ENCODE data around the gene GPR89B. TPM values are rescaled to one million over a fixed set of nuclear protein-coding genes. Genes with fewer than 3 reads are reported as not detected.
"Not testable (repeated sequence)": the region's sequence is repeated elsewhere in the genome, so short reads cannot be mapped to it uniquely, and the experiment has no call there.

The GPR89B gene
- total and polyA plus RNA-seq, 3 experiments from 2014 or later = 16.3 to 17.8 (median 17.7) TPM

DNA sequence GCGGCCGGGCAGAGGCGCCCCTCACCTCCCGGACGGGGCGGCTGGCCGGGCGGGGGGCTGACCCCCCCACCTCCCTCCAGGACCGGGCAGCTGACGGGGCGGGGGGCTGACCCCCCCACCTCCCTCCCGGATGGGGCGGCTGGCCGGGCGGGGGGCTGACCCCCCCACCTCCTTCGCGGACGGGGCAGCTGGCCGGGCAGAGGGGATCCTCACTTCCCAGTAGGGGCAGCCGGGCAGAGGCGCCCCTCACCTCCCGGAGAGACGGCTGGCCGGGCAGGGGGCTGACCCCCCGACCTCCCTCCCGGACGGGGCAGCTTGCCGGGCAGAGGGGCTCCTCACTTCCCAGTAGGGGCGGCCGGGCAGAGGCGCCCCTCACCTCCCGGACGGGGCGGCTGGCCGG, 21.3 kb downstream of the GPR89B start:
- H3K36me3 ChIP-seq (ENCODE audit: insufficient read depth, low read length); H3K27me3 Mint-ChIP-seq; POLR2A ChIA-PET; H3K4me1 Mint-ChIP-seq; H3K9me3 ChIP-seq (ENCODE audit: low read length); H3K4me3 ChIP-seq (ENCODE audit: low read length); H3K27me3 ChIP-seq (ENCODE audit: insufficient read depth, low read length, poor library complexity, severe bottlenecking); H3K27ac Mint-ChIP-seq; H3K27ac ChIP-seq (ENCODE audit: low read depth, low read length); H3K4me3 Mint-ChIP-seq; H3K4me1 ChIP-seq (ENCODE audit: insufficient read depth, low read length); CTCF ChIA-PET; H3K9me3 Mint-ChIP-seq; H3K36me3 Mint-ChIP-seq: not testable (repeated sequence)
- DNase-seq = peak in 1 of 5 donors; percentile 48

DNA sequence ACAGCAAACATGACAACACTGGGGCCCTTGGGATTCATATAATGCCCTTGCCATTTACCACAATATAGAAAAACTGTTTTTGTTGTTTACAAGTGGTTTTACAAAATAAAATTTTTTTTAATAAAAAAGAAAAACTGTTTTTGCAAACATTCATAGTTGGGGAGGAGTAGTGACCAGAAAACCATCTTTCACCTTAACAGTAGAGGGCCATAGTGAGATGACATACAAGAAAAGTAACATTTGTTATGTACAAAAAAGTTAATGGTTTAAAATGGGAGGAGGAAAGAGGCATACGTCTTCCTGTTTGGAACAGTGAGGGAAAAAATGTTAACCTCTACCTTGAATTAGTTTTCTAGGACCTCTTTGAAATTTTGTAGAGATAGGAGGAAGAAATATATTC, 30.7 kb downstream of the GPR89B start:
- H3K27me3 ChIP-seq (ENCODE audit: insufficient read depth, low read length, poor library complexity, severe bottlenecking); DNase-seq; H3K36me3 ChIP-seq (ENCODE audit: insufficient read depth, low read length); H3K4me1 Mint-ChIP-seq; H3K4me3 ChIP-seq (ENCODE audit: low read length); POLR2A ChIA-PET; H3K9me3 Mint-ChIP-seq; H3K9me3 ChIP-seq (ENCODE audit: low read length); H3K27ac ChIP-seq (ENCODE audit: low read depth, low read length); H3K4me1 ChIP-seq (ENCODE audit: insufficient read depth, low read length); H3K27ac Mint-ChIP-seq; CTCF ChIA-PET; H3K27me3 Mint-ChIP-seq; H3K4me3 Mint-ChIP-seq; H3K36me3 Mint-ChIP-seq: not testable (repeated sequence)

DNA sequence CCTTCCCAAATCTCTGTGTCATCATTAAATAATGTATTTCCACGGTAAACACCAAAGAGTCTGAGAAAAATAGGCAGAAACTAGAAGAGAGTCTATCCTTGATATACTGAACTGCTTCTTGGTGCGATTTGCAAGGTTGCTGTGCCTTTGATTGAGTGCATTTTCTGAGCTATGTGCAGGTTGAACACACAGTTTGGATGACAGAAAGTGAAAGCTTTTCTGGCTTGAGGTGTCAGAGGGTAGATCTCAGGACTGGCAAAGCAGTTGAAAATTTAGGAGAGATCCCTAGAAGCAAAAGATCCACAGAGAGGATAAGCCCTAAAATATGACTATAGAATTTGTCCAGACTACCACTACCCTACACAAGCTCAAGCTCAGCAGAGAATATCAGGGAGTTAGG, 31.5 kb downstream of the GPR89B start:
- not testable (repeated sequence) for H3K4me1 Mint-ChIP-seq, H3K27me3 Mint-ChIP-seq

DNA sequence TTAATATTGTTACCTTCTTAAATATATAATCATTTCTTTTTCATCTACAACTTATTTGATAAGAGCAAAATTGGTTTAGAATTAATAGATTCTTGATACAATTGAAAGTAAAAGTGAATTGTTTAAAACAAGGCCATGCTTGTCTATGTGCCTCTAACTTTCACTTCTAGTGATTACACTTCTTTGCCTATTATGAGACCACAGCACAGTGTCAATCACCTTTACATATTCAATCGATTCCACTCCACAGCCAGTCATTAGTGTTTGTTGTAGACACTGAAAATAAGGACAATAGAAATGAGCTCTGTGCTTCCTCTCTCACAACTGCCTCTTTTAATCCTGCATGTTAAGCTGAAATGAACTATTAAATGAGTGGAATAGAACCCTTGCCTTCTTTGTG, 36.4 kb downstream of the GPR89B start:
- H3K27me3 ChIP-seq (ENCODE audit: insufficient read depth, low read length, poor library complexity, severe bottlenecking); H3K36me3 ChIP-seq (ENCODE audit: insufficient read depth, low read length); POLR2A ChIA-PET; H3K27me3 Mint-ChIP-seq; CTCF ChIA-PET; H3K27ac ChIP-seq (ENCODE audit: low read depth, low read length); H3K27ac Mint-ChIP-seq; H3K36me3 Mint-ChIP-seq; H3K9me3 ChIP-seq (ENCODE audit: low read length); H3K9me3 Mint-ChIP-seq; H3K4me3 ChIP-seq (ENCODE audit: low read length); H3K4me3 Mint-ChIP-seq; DNase-seq; H3K4me1 ChIP-seq (ENCODE audit: insufficient read depth, low read length); H3K4me1 Mint-ChIP-seq: not testable (repeated sequence)

More for the DNA sequence above, 31.5 kb downstream of the GPR89B start:
- H3K36me3 Mint-ChIP-seq; POLR2A ChIA-PET; H3K9me3 Mint-ChIP-seq; H3K9me3 ChIP-seq (ENCODE audit: low read length); H3K4me3 Mint-ChIP-seq; H3K27me3 ChIP-seq (ENCODE audit: insufficient read depth, low read length, poor library complexity, severe bottlenecking); CTCF ChIA-PET; H3K27ac ChIP-seq (ENCODE audit: low read depth, low read length); H3K27ac Mint-ChIP-seq; H3K4me3 ChIP-seq (ENCODE audit: low read length); H3K36me3 ChIP-seq (ENCODE audit: insufficient read depth, low read length); H3K4me1 ChIP-seq (ENCODE audit: insufficient read depth, low read length); DNase-seq: not testable (repeated sequence)

DNA sequence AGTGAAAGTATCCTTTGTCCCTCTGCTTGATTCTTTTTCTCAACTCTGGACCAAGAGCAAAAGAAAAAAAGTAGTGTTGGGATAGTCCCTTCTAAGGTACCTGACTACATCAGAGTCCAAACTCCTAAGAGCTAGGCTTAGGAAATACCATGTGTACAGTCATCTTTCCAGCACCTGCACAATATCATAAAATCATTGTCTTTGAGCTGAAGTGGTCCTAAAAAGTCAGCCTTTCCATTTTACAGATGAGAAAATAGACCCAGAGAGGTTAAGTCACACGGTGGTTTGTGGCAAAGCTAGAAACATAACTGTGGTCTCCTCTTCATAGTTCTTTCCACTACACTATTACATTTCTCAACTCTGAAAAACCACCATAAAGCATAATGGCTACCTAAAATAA, 38.4 kb downstream of the GPR89B start:
- H3K36me3 Mint-ChIP-seq = peaks cover 0 to 15% (median 2%) of the 10 kb centered on the region in 3 donors
- H3K27me3 ChIP-seq (ENCODE audit: insufficient read depth, low read length, poor library complexity, severe bottlenecking); H3K4me1 Mint-ChIP-seq; DNase-seq; H3K27me3 Mint-ChIP-seq; H3K4me1 ChIP-seq (ENCODE audit: insufficient read depth, low read length); CTCF ChIA-PET; H3K27ac Mint-ChIP-seq; H3K4me3 ChIP-seq (ENCODE audit: low read length); H3K9me3 ChIP-seq (ENCODE audit: low read length); H3K36me3 ChIP-seq (ENCODE audit: insufficient read depth, low read length); POLR2A ChIA-PET; H3K27ac ChIP-seq (ENCODE audit: low read depth, low read length); H3K4me3 Mint-ChIP-seq; H3K9me3 Mint-ChIP-seq: not testable (repeated sequence)

DNA sequence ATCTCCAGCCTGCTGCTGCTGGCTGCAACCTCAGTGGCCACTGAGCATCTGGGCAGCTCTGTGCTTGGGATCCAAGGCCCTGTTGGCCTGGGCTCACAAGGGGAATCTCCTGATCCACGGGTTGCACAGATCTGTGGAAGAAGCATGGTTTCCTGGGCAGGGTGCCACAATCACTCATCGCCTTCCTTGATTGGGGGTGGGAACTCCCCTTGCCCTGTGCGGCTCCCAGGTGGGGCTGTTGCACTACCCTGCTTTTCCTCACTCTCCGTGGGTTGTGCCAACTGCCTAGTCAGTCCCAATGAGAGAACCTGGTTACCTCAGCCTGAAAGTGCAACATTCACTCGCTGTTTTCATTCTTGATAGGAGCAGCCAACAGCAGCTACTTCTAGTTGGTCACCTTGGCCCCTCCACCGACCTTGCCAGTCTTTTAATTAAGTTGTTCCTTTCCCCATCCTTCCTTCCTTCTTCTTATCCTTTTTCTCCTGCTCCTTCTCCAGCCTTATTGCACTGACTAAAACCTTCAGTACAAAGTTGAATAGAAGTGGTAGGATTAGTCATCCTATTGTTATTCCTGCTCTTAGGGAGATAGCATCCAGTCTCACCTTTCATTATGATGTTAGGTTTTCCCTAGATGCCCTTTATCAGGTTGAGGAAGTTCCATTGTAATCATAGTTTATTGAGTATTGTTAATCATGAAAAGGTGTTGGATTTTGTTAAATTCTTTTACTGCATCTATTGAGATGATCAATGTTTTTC, 50.9 kb downstream of the GPR89B start:
- POLR2A ChIA-PET; DNase-seq; H3K9me3 ChIP-seq (ENCODE audit: low read length); H3K9me3 Mint-ChIP-seq; CTCF ChIA-PET; H3K36me3 ChIP-seq (ENCODE audit: insufficient read depth, low read length); H3K27ac Mint-ChIP-seq; H3K27me3 ChIP-seq (ENCODE audit: insufficient read depth, low read length, poor library complexity, severe bottlenecking); H3K4me3 Mint-ChIP-seq; H3K4me3 ChIP-seq (ENCODE audit: low read length); H3K27me3 Mint-ChIP-seq; H3K4me1 ChIP-seq (ENCODE audit: insufficient read depth, low read length); H3K27ac ChIP-seq (ENCODE audit: low read depth, low read length); H3K4me1 Mint-ChIP-seq: not testable (repeated sequence)
- H3K36me3 Mint-ChIP-seq = peaks cover 0 to 27% (median 12%) of the 10 kb centered on the region in 3 donors

DNA sequence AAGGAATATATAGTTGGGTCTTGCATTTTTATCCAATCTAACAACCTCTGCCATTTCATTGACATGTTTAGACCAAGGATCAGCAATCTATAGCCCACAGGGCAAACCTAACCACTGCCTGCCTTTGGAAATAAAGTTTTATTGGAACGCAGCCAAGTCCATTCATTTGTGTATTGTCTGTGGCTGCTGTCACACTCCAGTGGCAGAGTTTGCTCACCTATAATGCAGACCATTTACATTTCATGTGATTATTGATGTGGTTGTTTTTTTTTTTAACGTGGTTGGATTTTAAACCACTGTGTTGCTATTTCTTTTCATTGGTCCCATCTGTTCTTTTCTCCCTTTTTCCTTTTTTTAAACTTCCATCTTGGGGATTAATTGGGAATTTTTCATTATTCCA, 57.2 kb downstream of the GPR89B start:
- H3K4me3 Mint-ChIP-seq; H3K4me3 ChIP-seq (ENCODE audit: low read length); H3K4me1 ChIP-seq (ENCODE audit: insufficient read depth, low read length); H3K27ac ChIP-seq (ENCODE audit: low read depth, low read length); CTCF ChIA-PET; H3K4me1 Mint-ChIP-seq; H3K27ac Mint-ChIP-seq; H3K27me3 ChIP-seq (ENCODE audit: insufficient read depth, low read length, poor library complexity, severe bottlenecking); H3K36me3 ChIP-seq (ENCODE audit: insufficient read depth, low read length); POLR2A ChIA-PET; DNase-seq; H3K9me3 Mint-ChIP-seq; H3K9me3 ChIP-seq (ENCODE audit: low read length); H3K27me3 Mint-ChIP-seq: not testable (repeated sequence)
- peaks cover 3 to 19% (median 3%) of the 10 kb centered on the region in 3 donors for H3K36me3 Mint-ChIP-seq

GRCh38 chr1:147987893-147988292, 59.7 kb downstream of the GPR89B start:
- H3K4me1 Mint-ChIP-seq; H3K27me3 ChIP-seq (ENCODE audit: insufficient read depth, low read length, poor library complexity, severe bottlenecking); CTCF ChIA-PET; H3K4me3 Mint-ChIP-seq; H3K9me3 Mint-ChIP-seq; DNase-seq; H3K27ac ChIP-seq (ENCODE audit: low read depth, low read length); H3K36me3 ChIP-seq (ENCODE audit: insufficient read depth, low read length); H3K9me3 ChIP-seq (ENCODE audit: low read length); H3K4me1 ChIP-seq (ENCODE audit: insufficient read depth, low read length); H3K27me3 Mint-ChIP-seq; H3K27ac Mint-ChIP-seq; H3K4me3 ChIP-seq (ENCODE audit: low read length); POLR2A ChIA-PET: not testable (repeated sequence)
- H3K36me3 Mint-ChIP-seq = peaks cover 3 to 16% (median 5%) of the 10 kb centered on the region in 3 donors

GRCh38 chr1:147992916-147993315, 64.7 kb downstream of the GPR89B start:
- CTCF ChIA-PET; H3K27me3 Mint-ChIP-seq; DNase-seq; H3K9me3 Mint-ChIP-seq; H3K36me3 ChIP-seq (ENCODE audit: insufficient read depth, low read length); H3K4me1 ChIP-seq (ENCODE audit: insufficient read depth, low read length); H3K4me3 ChIP-seq (ENCODE audit: low read length); POLR2A ChIA-PET; H3K9me3 ChIP-seq (ENCODE audit: low read length); H3K4me1 Mint-ChIP-seq; H3K27me3 ChIP-seq (ENCODE audit: insufficient read depth, low read length, poor library complexity, severe bottlenecking); H3K27ac ChIP-seq (ENCODE audit: low read depth, low read length); H3K4me3 Mint-ChIP-seq: not testable (repeated sequence)
- Mint-ChIP-seq H3K36me3 (peaks cover under 1 to 19% (median 9%) of the 10 kb centered on the region in 3 donors), H3K27ac (peak overlapping the region in 1 of 8 donors; percentile 38)

Measured in CD8-positive, alpha-beta memory T cell (primary cell).